HG02885 (cell line): ENCODE measurements around the gene BICRA.

Experiments used
- ATAC-seq: cut with Tn5 transposase; IDR thresholded peaks from one replicate; pipeline ENCODE4 v1.9.1; 2021; ENCODE audit warnings: mild to moderate bottlenecking; ENCODE audit not compliant: unreplicated experiment, poor library complexity

The BICRA gene

GRCh38 chr19:47600246-47601179 lies 8.4 kb upstream of the BICRA start:
- ATAC-seq = peak; percentile 95

- no peak for ATAC-seq
These were observed 7.6 kb upstream of the BICRA start for GRCh38 chr19:47601180-47601904.

- no peak for ATAC-seq
These were observed 5.0 kb upstream of the BICRA start for GRCh38 chr19:47603706-47604565.

- no peak for ATAC-seq
These were observed 1.3 kb upstream of the BICRA start for GRCh38 chr19:47607564-47608073.

GRCh38 chr19:47608074-47608918 lies 638 bp upstream of the BICRA start:
- peak; percentile 82 for ATAC-seq

- ATAC-seq = no peak
These were observed 1.3 kb downstream of the BICRA start for GRCh38 chr19:47609906-47610894.

- ATAC-seq = no peak
These were observed 2.0 kb downstream of the BICRA start for GRCh38 chr19:47610902-47611301.

- ATAC-seq = no peak
These were observed 4.5 kb downstream of the BICRA start for GRCh38 chr19:47613165-47614020.

GRCh38 chr19:47614021-47614295 lies 5.0 kb downstream of the BICRA start:
- ATAC-seq = no peak

- ATAC-seq = no peak
These were observed 5.6 kb downstream of the BICRA start for GRCh38 chr19:47614559-47614958.

GRCh38 chr19:47615230-47615629 lies 6.3 kb downstream of the BICRA start:
- ATAC-seq = no peak

GRCh38 chr19:47615714-47616113 lies 6.8 kb downstream of the BICRA start:
- ATAC-seq = no peak

- ATAC-seq = no peak
These were observed 9.8 kb downstream of the BICRA start for GRCh38 chr19:47618771-47619170.

- no peak for ATAC-seq
These were observed 10.8 kb downstream of the BICRA start for GRCh38 chr19:47619763-47620162.

- ATAC-seq = no peak
These were observed 14.4 kb downstream of the BICRA start for GRCh38 chr19:47623151-47623920.

- no peak for ATAC-seq
These were observed 15.0 kb downstream of the BICRA start for GRCh38 chr19:47623921-47624391.

GRCh38 chr19:47625650-47626049 lies 16.7 kb downstream of the BICRA start:
- ATAC-seq = no peak
